H1 (cell line): ENCODE results near the gene DLL4.

ENCODE experiments used
- BACH1 ChIP-seq: IDR thresholded peaks from 2 replicates; pipeline ENCODE4 v1.6.1; 2012; ENCODE audit warnings: low read length, improper control_type of control experiment
- CHD2 ChIP-seq: IDR thresholded peaks from 2 replicates; pipeline ENCODE4 v1.6.1; 2012; ENCODE audit warnings: low read length, improper control_type of control experiment
- NRF1 ChIP-seq: IDR thresholded peaks from 2 replicates; pipeline ENCODE4 v1.6.1; 2011; ENCODE audit warnings: mild to moderate bottlenecking, low read depth, low read length, improper control_type of control experiment
- POLR2AphosphoS5 ChIP-seq: IDR thresholded peaks from 2 replicates; pipeline ENCODE4 v1.6.1; 2011; ENCODE audit warnings: low read depth, low read length
- POU5F1 ChIP-seq: IDR thresholded peaks from 2 replicates; pipeline ENCODE4 v1.6.1; 2011; ENCODE audit warnings: low read depth, mild to moderate bottlenecking, low read length, moderate library complexity
- SIN3A ChIP-seq, 2 experiments: IDR thresholded peaks in 1 of 2; conservative IDR thresholded peaks in 1 of 2; 2 replicates each; pipeline ENCODE4 v1.6.1; 2011 to 2012; ENCODE audit warnings: low read length in 2 of 2, improper control_type of control experiment in 1 of 2, low read depth in 1 of 2, mild to moderate bottlenecking in 1 of 2
- TF ChIP-seq, protein P1 (sequence below), 3 experiments: IDR thresholded peaks; 1 replicate in 2 of 3; 2 replicates in 1 of 3; pipeline versions ENCODE4 v1.5.1 to v1.6.1; 2011; ENCODE audit warnings: low read length in 3 of 3, mild to moderate bottlenecking in 3 of 3, inconsistent platforms in 2 of 3, low read depth in 1 of 3, moderate library complexity in 1 of 3; ENCODE audit not compliant: insufficient read depth in 1 of 3; ENCODE audit errors: control extremely low read depth in 1 of 3
- TF ChIP-seq, protein P2 (sequence below): IDR thresholded peaks from 2 replicates; pipeline ENCODE4 v1.6.1; 2011; ENCODE audit warnings: low read length, improper control_type of control experiment
- TF ChIP-seq, protein P3 (sequence below): fragments of 300-600 bp; sonication (generic); IDR thresholded peaks from 2 replicates; pipeline ENCODE4 v1.7.1; 2012; ENCODE audit warnings: low read length, moderate library complexity, mild to moderate bottlenecking, inconsistent platforms; ENCODE audit not compliant: insufficient replicate concordance

DNA sequence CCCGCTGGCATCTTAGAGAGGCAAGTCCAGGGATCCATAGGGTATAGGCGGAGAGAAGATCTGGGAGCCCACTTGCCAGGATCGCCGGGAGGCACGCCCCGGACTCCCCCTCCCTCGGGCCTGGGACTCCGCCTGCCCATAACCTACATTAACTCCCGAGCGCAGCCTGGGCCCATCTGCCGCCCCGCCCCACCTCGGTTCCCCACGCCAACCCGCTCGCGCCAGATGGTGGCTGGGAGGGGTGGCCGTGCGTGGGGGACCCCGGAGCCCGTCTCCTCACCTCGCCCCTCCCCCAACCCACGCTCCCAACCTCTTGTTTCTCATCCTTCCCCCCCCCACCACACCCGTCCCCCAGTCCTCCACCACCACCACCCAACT lies 1.7 kb upstream of the DLL4 start:
- TF ChIP-seq CHD2: no peak
- no peak for TF ChIP-seq POU5F1
- TF ChIP-seq, protein P1, sequence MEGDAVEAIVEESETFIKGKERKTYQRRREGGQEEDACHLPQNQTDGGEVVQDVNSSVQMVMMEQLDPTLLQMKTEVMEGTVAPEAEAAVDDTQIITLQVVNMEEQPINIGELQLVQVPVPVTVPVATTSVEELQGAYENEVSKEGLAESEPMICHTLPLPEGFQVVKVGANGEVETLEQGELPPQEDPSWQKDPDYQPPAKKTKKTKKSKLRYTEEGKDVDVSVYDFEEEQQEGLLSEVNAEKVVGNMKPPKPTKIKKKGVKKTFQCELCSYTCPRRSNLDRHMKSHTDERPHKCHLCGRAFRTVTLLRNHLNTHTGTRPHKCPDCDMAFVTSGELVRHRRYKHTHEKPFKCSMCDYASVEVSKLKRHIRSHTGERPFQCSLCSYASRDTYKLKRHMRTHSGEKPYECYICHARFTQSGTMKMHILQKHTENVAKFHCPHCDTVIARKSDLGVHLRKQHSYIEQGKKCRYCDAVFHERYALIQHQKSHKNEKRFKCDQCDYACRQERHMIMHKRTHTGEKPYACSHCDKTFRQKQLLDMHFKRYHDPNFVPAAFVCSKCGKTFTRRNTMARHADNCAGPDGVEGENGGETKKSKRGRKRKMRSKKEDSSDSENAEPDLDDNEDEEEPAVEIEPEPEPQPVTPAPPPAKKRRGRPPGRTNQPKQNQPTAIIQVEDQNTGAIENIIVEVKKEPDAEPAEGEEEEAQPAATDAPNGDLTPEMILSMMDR (IDR thresholded peaks at IDR 0.05; ENCODE audit: control extremely low read depth in 1 of 3, insufficient read depth in 1 of 3, low read depth in 1 of 3, low read length in 3 of 3): no peak
- TF ChIP-seq BACH1: no peak
- no peak for TF ChIP-seq POLR2AphosphoS5
- no peak for TF ChIP-seq SIN3A (conservative IDR thresholded peaks at IDR 0.05 in 1 of 2, IDR thresholded peaks at IDR 0.05 in 1 of 2; ENCODE audit: low read depth in 1 of 2, low read length in 2 of 2)
- TF ChIP-seq, protein P2, sequence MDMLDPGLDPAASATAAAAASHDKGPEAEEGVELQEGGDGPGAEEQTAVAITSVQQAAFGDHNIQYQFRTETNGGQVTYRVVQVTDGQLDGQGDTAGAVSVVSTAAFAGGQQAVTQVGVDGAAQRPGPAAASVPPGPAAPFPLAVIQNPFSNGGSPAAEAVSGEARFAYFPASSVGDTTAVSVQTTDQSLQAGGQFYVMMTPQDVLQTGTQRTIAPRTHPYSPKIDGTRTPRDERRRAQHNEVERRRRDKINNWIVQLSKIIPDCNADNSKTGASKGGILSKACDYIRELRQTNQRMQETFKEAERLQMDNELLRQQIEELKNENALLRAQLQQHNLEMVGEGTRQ: no peak
- no peak for TF ChIP-seq NRF1
- TF ChIP-seq, protein P3, sequence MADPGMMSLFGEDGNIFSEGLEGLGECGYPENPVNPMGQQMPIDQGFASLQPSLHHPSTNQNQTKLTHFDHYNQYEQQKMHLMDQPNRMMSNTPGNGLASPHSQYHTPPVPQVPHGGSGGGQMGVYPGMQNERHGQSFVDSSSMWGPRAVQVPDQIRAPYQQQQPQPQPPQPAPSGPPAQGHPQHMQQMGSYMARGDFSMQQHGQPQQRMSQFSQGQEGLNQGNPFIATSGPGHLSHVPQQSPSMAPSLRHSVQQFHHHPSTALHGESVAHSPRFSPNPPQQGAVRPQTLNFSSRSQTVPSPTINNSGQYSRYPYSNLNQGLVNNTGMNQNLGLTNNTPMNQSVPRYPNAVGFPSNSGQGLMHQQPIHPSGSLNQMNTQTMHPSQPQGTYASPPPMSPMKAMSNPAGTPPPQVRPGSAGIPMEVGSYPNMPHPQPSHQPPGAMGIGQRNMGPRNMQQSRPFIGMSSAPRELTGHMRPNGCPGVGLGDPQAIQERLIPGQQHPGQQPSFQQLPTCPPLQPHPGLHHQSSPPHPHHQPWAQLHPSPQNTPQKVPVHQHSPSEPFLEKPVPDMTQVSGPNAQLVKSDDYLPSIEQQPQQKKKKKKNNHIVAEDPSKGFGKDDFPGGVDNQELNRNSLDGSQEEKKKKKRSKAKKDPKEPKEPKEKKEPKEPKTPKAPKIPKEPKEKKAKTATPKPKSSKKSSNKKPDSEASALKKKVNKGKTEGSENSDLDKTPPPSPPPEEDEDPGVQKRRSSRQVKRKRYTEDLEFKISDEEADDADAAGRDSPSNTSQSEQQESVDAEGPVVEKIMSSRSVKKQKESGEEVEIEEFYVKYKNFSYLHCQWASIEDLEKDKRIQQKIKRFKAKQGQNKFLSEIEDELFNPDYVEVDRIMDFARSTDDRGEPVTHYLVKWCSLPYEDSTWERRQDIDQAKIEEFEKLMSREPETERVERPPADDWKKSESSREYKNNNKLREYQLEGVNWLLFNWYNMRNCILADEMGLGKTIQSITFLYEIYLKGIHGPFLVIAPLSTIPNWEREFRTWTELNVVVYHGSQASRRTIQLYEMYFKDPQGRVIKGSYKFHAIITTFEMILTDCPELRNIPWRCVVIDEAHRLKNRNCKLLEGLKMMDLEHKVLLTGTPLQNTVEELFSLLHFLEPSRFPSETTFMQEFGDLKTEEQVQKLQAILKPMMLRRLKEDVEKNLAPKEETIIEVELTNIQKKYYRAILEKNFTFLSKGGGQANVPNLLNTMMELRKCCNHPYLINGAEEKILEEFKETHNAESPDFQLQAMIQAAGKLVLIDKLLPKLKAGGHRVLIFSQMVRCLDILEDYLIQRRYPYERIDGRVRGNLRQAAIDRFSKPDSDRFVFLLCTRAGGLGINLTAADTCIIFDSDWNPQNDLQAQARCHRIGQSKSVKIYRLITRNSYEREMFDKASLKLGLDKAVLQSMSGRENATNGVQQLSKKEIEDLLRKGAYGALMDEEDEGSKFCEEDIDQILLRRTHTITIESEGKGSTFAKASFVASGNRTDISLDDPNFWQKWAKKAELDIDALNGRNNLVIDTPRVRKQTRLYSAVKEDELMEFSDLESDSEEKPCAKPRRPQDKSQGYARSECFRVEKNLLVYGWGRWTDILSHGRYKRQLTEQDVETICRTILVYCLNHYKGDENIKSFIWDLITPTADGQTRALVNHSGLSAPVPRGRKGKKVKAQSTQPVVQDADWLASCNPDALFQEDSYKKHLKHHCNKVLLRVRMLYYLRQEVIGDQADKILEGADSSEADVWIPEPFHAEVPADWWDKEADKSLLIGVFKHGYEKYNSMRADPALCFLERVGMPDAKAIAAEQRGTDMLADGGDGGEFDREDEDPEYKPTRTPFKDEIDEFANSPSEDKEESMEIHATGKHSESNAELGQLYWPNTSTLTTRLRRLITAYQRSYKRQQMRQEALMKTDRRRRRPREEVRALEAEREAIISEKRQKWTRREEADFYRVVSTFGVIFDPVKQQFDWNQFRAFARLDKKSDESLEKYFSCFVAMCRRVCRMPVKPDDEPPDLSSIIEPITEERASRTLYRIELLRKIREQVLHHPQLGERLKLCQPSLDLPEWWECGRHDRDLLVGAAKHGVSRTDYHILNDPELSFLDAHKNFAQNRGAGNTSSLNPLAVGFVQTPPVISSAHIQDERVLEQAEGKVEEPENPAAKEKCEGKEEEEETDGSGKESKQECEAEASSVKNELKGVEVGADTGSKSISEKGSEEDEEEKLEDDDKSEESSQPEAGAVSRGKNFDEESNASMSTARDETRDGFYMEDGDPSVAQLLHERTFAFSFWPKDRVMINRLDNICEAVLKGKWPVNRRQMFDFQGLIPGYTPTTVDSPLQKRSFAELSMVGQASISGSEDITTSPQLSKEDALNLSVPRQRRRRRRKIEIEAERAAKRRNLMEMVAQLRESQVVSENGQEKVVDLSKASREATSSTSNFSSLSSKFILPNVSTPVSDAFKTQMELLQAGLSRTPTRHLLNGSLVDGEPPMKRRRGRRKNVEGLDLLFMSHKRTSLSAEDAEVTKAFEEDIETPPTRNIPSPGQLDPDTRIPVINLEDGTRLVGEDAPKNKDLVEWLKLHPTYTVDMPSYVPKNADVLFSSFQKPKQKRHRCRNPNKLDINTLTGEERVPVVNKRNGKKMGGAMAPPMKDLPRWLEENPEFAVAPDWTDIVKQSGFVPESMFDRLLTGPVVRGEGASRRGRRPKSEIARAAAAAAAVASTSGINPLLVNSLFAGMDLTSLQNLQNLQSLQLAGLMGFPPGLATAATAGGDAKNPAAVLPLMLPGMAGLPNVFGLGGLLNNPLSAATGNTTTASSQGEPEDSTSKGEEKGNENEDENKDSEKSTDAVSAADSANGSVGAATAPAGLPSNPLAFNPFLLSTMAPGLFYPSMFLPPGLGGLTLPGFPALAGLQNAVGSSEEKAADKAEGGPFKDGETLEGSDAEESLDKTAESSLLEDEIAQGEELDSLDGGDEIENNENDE: no peak
